Measurements from ENCODE around the gene C19orf85. TPM values are rescaled to one million over a fixed set of nuclear protein-coding genes. Genes with fewer than 3 reads are reported as not detected.

C19orf85 gene
- total and polyA plus RNA-seq, 2 experiments from 2014 or later, result 1.7 to 3.4 TPM

GRCh38 chr19:55500368-55500952 is 35.9 kb upstream of the C19orf85 start:
- TF ChIP-seq ZNF331 (CRISPR knock-in tag; IDR thresholded peaks at IDR 0.05; ENCODE audit: low read depth), result no peak
- no peak overlapping the region for H3K4me3 Mint-ChIP-seq
- ATAC-seq, result no peak

GRCh38 chr19:55498246-55498840 is 33.8 kb upstream of the C19orf85 start:
- H3K27me3 Mint-ChIP-seq (ENCODE audit: insufficient read depth, low read depth, poor library complexity), result peaks cover 23% of the 10 kb centered on the region
- no peak overlapping the region for H3K4me3 ChIP-seq
- H4K20me1 ChIP-seq (replicated peaks; ENCODE audit: insufficient read depth), result no peaks in the 10 kb centered on the region
- no peak overlapping the region for H3K4me2 ChIP-seq
- DNase-seq (ENCODE audit: low spot score) (no peak), ATAC-seq (no peak)
- H3K27ac ChIP-seq (ENCODE audit: low read depth), result no peak overlapping the region
- no peak overlapping the region for H3K27ac Mint-ChIP-seq
- peaks cover 9% of the 10 kb centered on the region; the same call in 1 of the 2 replicates for H3K4me1 ChIP-seq (ENCODE audit: insufficient read depth)
- peaks cover 18% of the 10 kb centered on the region for H3K27me3 ChIP-seq (ENCODE audit: insufficient read depth)
- no peak overlapping the region for H2AFZ ChIP-seq
- peaks cover 11% of the 10 kb centered on the region for H3K36me3 Mint-ChIP-seq (ENCODE audit: low read depth)
- no peaks in the 10 kb centered on the region for H3K79me2 ChIP-seq (replicated peaks; ENCODE audit: insufficient read depth)
- H3F3A ChIP-seq (replicated peaks; ENCODE audit: low read depth), result no peaks in the 10 kb centered on the region
- no peak overlapping the region for H3K4me3 Mint-ChIP-seq
- peaks cover 15% of the 10 kb centered on the region for H3K9me3 Mint-ChIP-seq
- H3K9me2 ChIP-seq (ENCODE audit: insufficient read depth), result no peaks in the 10 kb centered on the region
- no peaks in the 10 kb centered on the region for H3K36me3 ChIP-seq (ENCODE audit: insufficient read depth)
- H3K4me1 Mint-ChIP-seq, result peaks cover 13% of the 10 kb centered on the region
- TF ChIP-seq REST (IDR thresholded peaks at IDR 0.05; ENCODE audit: unreplicated experiment), result no peak
- no peak for TF ChIP-seq CTCF (conservative IDR thresholded peaks at IDR 0.05; ENCODE audit: low read depth in 2 of 2)
- no peak for TF ChIP-seq CREB1 (CRISPR knock-in tag; IDR thresholded peaks at IDR 0.05; ENCODE audit: low read depth)
- no peak for TF ChIP-seq EZH2phosphoT487 (IDR thresholded peaks at IDR 0.05; ENCODE audit: unreplicated experiment)
- no peak for TF ChIP-seq ZNF462 (CRISPR knock-in tag; IDR thresholded peaks at IDR 0.05)
- TF ChIP-seq STAT1 (IDR thresholded peaks at IDR 0.05; ENCODE audit: unreplicated experiment), result no peak
- TF ChIP-seq ZNF331 (CRISPR knock-in tag; IDR thresholded peaks at IDR 0.05; ENCODE audit: low read depth), result no peak
- no peak for TF ChIP-seq JUNB (IDR thresholded peaks at IDR 0.05; ENCODE audit: unreplicated experiment)

More at GRCh38 chr19:55500368-55500952, 35.9 kb upstream of the C19orf85 start:
- Histone ChIP-seq H3K4me1 (ENCODE audit: insufficient read depth) (peaks cover 9% of the 10 kb centered on the region; the same call in 1 of the 2 replicates), H3K4me2 (no peak overlapping the region), H3K4me3 (no peak overlapping the region), H2AFZ (no peak overlapping the region), H3K79me2 (replicated peaks; ENCODE audit: insufficient read depth) (no peaks in the 10 kb centered on the region), H3K27me3 (ENCODE audit: insufficient read depth) (peaks cover 32% of the 10 kb centered on the region), H3K36me3 (ENCODE audit: insufficient read depth) (no peaks in the 10 kb centered on the region), H3F3A (replicated peaks; ENCODE audit: low read depth) (no peaks in the 10 kb centered on the region), H3K9me2 (ENCODE audit: insufficient read depth) (no peaks in the 10 kb centered on the region), H3K27ac (ENCODE audit: low read depth) (no peak overlapping the region), H4K20me1 (replicated peaks; ENCODE audit: insufficient read depth) (no peaks in the 10 kb centered on the region)
- H3K27ac Mint-ChIP-seq, result no peak overlapping the region
- peaks cover 32% of the 10 kb centered on the region for H3K27me3 Mint-ChIP-seq (ENCODE audit: insufficient read depth, low read depth, poor library complexity)
- no peak for DNase-seq (ENCODE audit: low spot score)
- peaks cover 15% of the 10 kb centered on the region for H3K36me3 Mint-ChIP-seq (ENCODE audit: low read depth)
- peaks cover 10% of the 10 kb centered on the region for H3K4me1 Mint-ChIP-seq
- H3K9me3 Mint-ChIP-seq, result peaks cover 21% of the 10 kb centered on the region
